H1 (cell line): ENCODE data around the gene SEL1L2. TPM values are rescaled to one million over a fixed set of nuclear protein-coding genes. Genes with fewer than 3 reads are reported as not detected.

ENCODE experiments used
- CTCF ChIA-PET: fragments of 300-600 bp; sonication (Branson Sonifier 250); formaldehyde crosslinking; loops from one replicate; lab custom pipeline; 2021; ENCODE audit not compliant: partially characterized antibody; lab: Charles Lee
- POLR2A ChIA-PET: fragments of 300-600 bp; sonication (Branson Sonifier 250); formaldehyde crosslinking; loops from one replicate; lab custom pipeline; 2021; ENCODE audit warnings: inconsistent platforms; ENCODE audit not compliant: partially characterized antibody; lab: Charles Lee
- DNase-seq, 2 experiments: peaks; one replicate each; pipeline versions ENCODE4 v3.0.0 to v3.0.0-alpha.2; 2010 to 2022; ENCODE audit warnings: low spot score in 2 of 2, low read depth in 1 of 2, mixed read lengths in 1 of 2
- FAIRE-seq: peaks from 2 replicates; lab custom pipeline; 2011; peaks lifted over from hg19 to GRCh38; lab: Jason Lieb, UNC
- H2AFZ ChIP-seq: 2 replicates; pipeline ENCODE4 v1.8.1; 2012; ENCODE audit warnings: low read length, inconsistent platforms
- H2AK5ac ChIP-seq: 2 replicates; pipeline ENCODE4 v1.6.1; 2013; ENCODE audit warnings: low read depth, low read length
- H2BK120ac ChIP-seq: replicated peaks from 2 replicates; pipeline ENCODE3; 2013; ENCODE audit warnings: low read depth, low read length, inconsistent platforms
- H2BK12ac ChIP-seq: 2 replicates; pipeline ENCODE4 v1.6.1; 2013; ENCODE audit warnings: low read depth, low read length
- H2BK15ac ChIP-seq: 2 replicates; pipeline ENCODE4 v1.6.1; 2013; ENCODE audit warnings: low read length
- H2BK20ac ChIP-seq: 2 replicates; pipeline ENCODE4 v1.6.1; 2013; ENCODE audit warnings: low read length
- H2BK5ac ChIP-seq: 2 replicates; pipeline ENCODE4 v1.6.1; 2013; ENCODE audit warnings: low read depth, low read length
- H3K14ac ChIP-seq: 2 replicates; pipeline ENCODE4 v1.6.1; 2013; ENCODE audit warnings: inconsistent platforms; ENCODE audit not compliant: insufficient read length
- H3K18ac ChIP-seq: 2 replicates; pipeline ENCODE4 v1.6.1; 2013; ENCODE audit warnings: low read length; ENCODE audit errors: extremely low read depth
- H3K23ac ChIP-seq: 2 replicates; pipeline ENCODE4 v1.6.1; 2013; ENCODE audit warnings: inconsistent platforms; ENCODE audit not compliant: insufficient read length
- H3K23me2 ChIP-seq: 2 replicates; pipeline ENCODE4 v1.6.1; 2013; ENCODE audit warnings: low read depth, low read length
- H3K27ac ChIP-seq: 2 replicates; pipeline ENCODE4 v1.6.1; 2011; ENCODE audit warnings: low read depth, low read length, inconsistent platforms
- H3K27me3 ChIP-seq, 4 experiments: replicated peaks in 1 of 4; 1 replicate in 1 of 4; 2 replicates in 3 of 4; pipeline versions ENCODE4 v1.6.1 to v1.8.1; 2011 to 2013; ENCODE audit warnings: low read length in 3 of 4, mild to moderate bottlenecking in 3 of 4, inconsistent platforms in 2 of 4, mixed read lengths in 2 of 4, moderate library complexity in 1 of 4; ENCODE audit not compliant: control insufficient read depth in 3 of 4, insufficient read depth in 3 of 4; ENCODE audit errors: extremely low read depth in 1 of 4
- H3K36me3 ChIP-seq, 4 experiments: 2 replicates each; pipeline versions ENCODE4 v1.6.1 to v1.8.1; 2011 to 2013; ENCODE audit warnings: mild to moderate bottlenecking in 4 of 4, low read length in 3 of 4, moderate library complexity in 2 of 4, control low read depth in 1 of 4, inconsistent platforms in 1 of 4; ENCODE audit not compliant: insufficient read depth in 4 of 4, control insufficient read depth in 2 of 4
- H3K4ac ChIP-seq: replicated peaks from 2 replicates; pipeline ENCODE3; 2013; ENCODE audit warnings: low read length, low read depth, mixed read lengths, inconsistent platforms; ENCODE audit not compliant: insufficient read length
- H3K4me1 ChIP-seq, 4 experiments: replicated peaks in 1 of 4; 1 replicate in 1 of 4; 2 replicates in 3 of 4; pipeline versions ENCODE4 v1.6.1 to v1.8.1; 2011 to 2013; ENCODE audit warnings: low read length in 3 of 4, inconsistent platforms in 2 of 4, mixed read lengths in 1 of 4; ENCODE audit not compliant: insufficient read depth in 4 of 4, control insufficient read depth in 3 of 4
- H3K4me2 ChIP-seq, 2 experiments: 2 replicates each; pipeline versions ENCODE4 v1.6.1 to v1.8.1; 2011 to 2013; ENCODE audit warnings: low read depth in 2 of 2, low read length in 2 of 2, control low read depth in 1 of 2, inconsistent platforms in 1 of 2, mild to moderate bottlenecking in 1 of 2; ENCODE audit not compliant: insufficient read depth in 1 of 2
- H3K4me3 ChIP-seq, 4 experiments: fragments of 200-600, 300-600 bp in 1 of 4; sonication (generic), shearing (Covaris generic), sonication (Bioruptor Twin) in 1 of 4; 2 replicates each; pipeline versions ENCODE4 v1.5.1 to v1.8.1; 2011 to 2016; ENCODE audit warnings: low read length in 4 of 4, low read depth in 3 of 4, control low read depth in 2 of 4, inconsistent platforms in 2 of 4, mild to moderate bottlenecking in 2 of 4, mixed read lengths in 1 of 4, moderate library complexity in 1 of 4; ENCODE audit not compliant: insufficient read depth in 2 of 4; ENCODE audit errors: extremely low read depth in 1 of 4
- H3K56ac ChIP-seq: replicated peaks from 2 replicates; pipeline ENCODE3; 2013; ENCODE audit warnings: low read depth, mild to moderate bottlenecking, mixed read lengths, low read length, inconsistent platforms; ENCODE audit not compliant: insufficient read length
- H3K79me1 ChIP-seq: 2 replicates; pipeline ENCODE4 v1.6.1; 2013; ENCODE audit warnings: low read depth, low read length, control low read depth
- H3K79me2 ChIP-seq, 2 experiments: 2 replicates each; pipeline versions ENCODE4 v1.6.1 to v1.8.1; 2012 to 2013; ENCODE audit warnings: low read length in 2 of 2, mild to moderate bottlenecking in 2 of 2, inconsistent platforms in 1 of 2; ENCODE audit not compliant: insufficient read depth in 2 of 2, control insufficient read depth in 1 of 2
- H3K9ac ChIP-seq, 4 experiments: replicated peaks in 1 of 4; 1 replicate in 1 of 4; 2 replicates in 3 of 4; pipeline versions ENCODE4 v1.6.1 to v1.8.1; 2011 to 2013; ENCODE audit warnings: low read depth in 3 of 4, low read length in 3 of 4, control low read depth in 2 of 4, mild to moderate bottlenecking in 2 of 4, moderate library complexity in 2 of 4, inconsistent platforms in 1 of 4; ENCODE audit errors: extremely low read depth in 1 of 4
- H3K9me3 ChIP-seq, 2 experiments: 2 replicates each; pipeline versions ENCODE4 v1.6.1 to v1.8.1; 2012 to 2013; ENCODE audit warnings: mild to moderate bottlenecking in 2 of 2, moderate library complexity in 2 of 2, control low read depth in 1 of 2, inconsistent platforms in 1 of 2, low read depth in 1 of 2, low read length in 1 of 2, mixed read lengths in 1 of 2; ENCODE audit not compliant: insufficient read depth in 2 of 2
- H4K20me1 ChIP-seq, 2 experiments: replicated peaks in 1 of 2; 2 replicates each; pipeline versions ENCODE3 to v1.8.1; 2011 to 2013; ENCODE audit warnings: inconsistent platforms in 2 of 2, low read length in 2 of 2, mild to moderate bottlenecking in 1 of 2; ENCODE audit not compliant: insufficient read depth in 2 of 2, control insufficient read depth in 1 of 2
- H4K5ac ChIP-seq: 2 replicates; pipeline ENCODE4 v1.6.1; 2013; ENCODE audit warnings: low read length, low read depth, mixed read lengths, inconsistent platforms; ENCODE audit not compliant: insufficient read length
- H4K8ac ChIP-seq: 2 replicates; pipeline ENCODE4 v1.8.0; 2013; ENCODE audit warnings: mild to moderate bottlenecking, moderate library complexity, low read length, inconsistent platforms; ENCODE audit not compliant: insufficient read depth; ENCODE audit errors: extremely low read depth
- H4K91ac ChIP-seq: replicated peaks from 2 replicates; pipeline ENCODE3; 2013; ENCODE audit warnings: low read length, mixed read lengths, inconsistent platforms; ENCODE audit not compliant: insufficient read length
- CREB1 ChIP-seq: IDR thresholded peaks from 2 replicates; pipeline ENCODE4 v1.6.1; 2012; ENCODE audit warnings: inconsistent platforms
- JUND ChIP-seq: IDR thresholded peaks from 2 replicates; pipeline ENCODE4 v1.6.1; 2011; ENCODE audit warnings: mild to moderate bottlenecking, improper control_type of control experiment, low read length
- WGBS, 2 experiments: shearing (Covaris generic) in 1 of 2; methylation state at CpG; one replicate each; pipeline versions ENCODE4 v1.1.6 to v1.1.7; 2013 to 2015; ENCODE audit warnings: low lambda C conversion rate in 2 of 2, mixed read lengths in 2 of 2, inconsistent platforms in 1 of 2, low coverage in 1 of 2, missing lambda C conversion rate in 1 of 2; ENCODE audit not compliant: insufficient replicate concordance in 2 of 2, insufficient coverage in 1 of 2, insufficient read length in 1 of 2; ENCODE audit errors: extremely low coverage in 1 of 2, missing lambda C conversion rate in 1 of 2; 5-methylcytosine and 5-hydroxymethylcytosine counted together
- polyA plus RNA-seq, 7 experiments: library from polyadenylated mRNA; depleted of rRNA in 3 of 7; stranded (reverse) in 5 of 7; unstranded in 2 of 7; fragments of >200 nt in 5 of 7; fragments of 200-250 nt in 2 of 7; gene quantifications; 1 replicate in 5 of 7; 2 replicates in 1 of 7; 4 replicates in 1 of 7; pipeline versions ENCODE4 v1.2.1 to v1.2.3, GENCODE V29; 2011 to 2013; ENCODE audit warnings: missing spikeins in 2 of 7, mixed read lengths in 2 of 7
- total RNA-seq: library from RNA; stranded (reverse); fragmentation: NEBNext Ultra II Directional; extraction: Animal tissue kit (Norgen Biotek cat#: 25700); gene quantifications from 2 replicates; pipeline ENCODE4 v1.2.1, GENCODE V29; 2021

The SEL1L2 gene
- total and polyA plus RNA-seq, 2 of the 8 experiments (the other 6 are each of a cell fraction or from before 2014, with no cell fraction given) = not detected

GRCh38 chr20:13934992-13935894 is 55.2 kb downstream of the SEL1L2 start:
- no peak overlapping the region for H3K4me3 ChIP-seq
- 83% methylated on average over 6 of the region's 6 CpGs; no CpG with 5 or more reads in 1 of the 2 experiments for WGBS, 2 experiments
- no peak for TF ChIP-seq CREB1
- no peak for TF ChIP-seq JUND

More at GRCh38 chr20:13934992-13935894, 55.2 kb downstream of the SEL1L2 start:
- no peak overlapping the region for H2BK120ac ChIP-seq
- ChIA-PET POLR2A (no interaction called here), CTCF (interaction anchor here (0.7 kb wide), 1 partner anchor 18 kb away, joined by 3 read pairs; no protein-coding TSS in a partner anchor)
- no peak overlapping the region for H2BK12ac ChIP-seq
- no peak overlapping the region for H2BK15ac ChIP-seq
- H4K5ac ChIP-seq = no peak overlapping the region
- H3K9ac ChIP-seq = no peak overlapping the region
- no peak overlapping the region for H2BK5ac ChIP-seq
- H3K9me3 ChIP-seq = peaks cover 0 to 7% of the 10 kb centered on the region in 2 experiments; a peak in 2 of 4 replicates
- no peak overlapping the region for H3K23ac ChIP-seq
- H4K8ac ChIP-seq = no peak overlapping the region
- H3K4me1 ChIP-seq = no peaks in the 10 kb centered on the region
- no peaks in the 10 kb centered on the region for H4K20me1 ChIP-seq
- no peak overlapping the region for H3K27ac ChIP-seq
- H2AFZ ChIP-seq = no peak overlapping the region
- H2AK5ac ChIP-seq = no peak overlapping the region
- H3K14ac ChIP-seq = no peak overlapping the region
- H3K56ac ChIP-seq = no peak overlapping the region
- H3K36me3 ChIP-seq = no peaks in the 10 kb centered on the region
- DNase-seq (no peak), FAIRE-seq (no peak)
- no peak overlapping the region for H3K18ac ChIP-seq
- no peak overlapping the region for H3K4me2 ChIP-seq
- no peaks in the 10 kb centered on the region for H3K79me2 ChIP-seq
- no peaks in the 10 kb centered on the region for H3K27me3 ChIP-seq
- no peak overlapping the region for H4K91ac ChIP-seq
- no peak overlapping the region for H3K4ac ChIP-seq
- no peaks in the 10 kb centered on the region for H3K79me1 ChIP-seq
- H2BK20ac ChIP-seq = no peak overlapping the region
- no peaks in the 10 kb centered on the region for H3K23me2 ChIP-seq
